ENCODE measurements around the gene RPTN.
A peak's percentile ranks its signal among the peaks of the same experiment; 100 is the strongest.
"Not testable (repeated sequence)": the region's sequence is repeated elsewhere in the genome, so short reads cannot be mapped to it uniquely, and the experiment has no call there.

The RPTN gene

GRCh38 chr1:152165286-152166077, 6.5 kb upstream of the RPTN start:
- no peak for DNase-seq

GRCh38 chr1:152164517-152165136, 5.6 kb upstream of the RPTN start:
- DNase-seq: no peak

- no peak for DNase-seq
Measured at GRCh38 chr1:152162792-152163463, 3.9 kb upstream of the RPTN start.

- no peak for DNase-seq
Measured at GRCh38 chr1:152160576-152160975, 1.5 kb upstream of the RPTN start.

- DNase-seq: no peak
Measured at GRCh38 chr1:152153996-152154395, 5.0 kb downstream of the RPTN start.

GRCh38 chr1:152151646-152152045, 7.4 kb downstream of the RPTN start:
- no peak for DNase-seq

GRCh38 chr1:152148981-152149380, 10.0 kb downstream of the RPTN start:
- no peak for DNase-seq

- DNase-seq: no peak
Measured at GRCh38 chr1:152148051-152148450, 11.0 kb downstream of the RPTN start.

- no peak for DNase-seq
Measured at GRCh38 chr1:152145769-152146168, 13.3 kb downstream of the RPTN start.

GRCh38 chr1:152144674-152145183, 14.3 kb downstream of the RPTN start:
- DNase-seq: not testable (repeated sequence)

- DNase-seq: no peak
Measured at GRCh38 chr1:152143150-152143887, 15.7 kb downstream of the RPTN start.

GRCh38 chr1:152141971-152142584, 16.9 kb downstream of the RPTN start:
- DNase-seq: no peak

- no peak for DNase-seq
Measured at GRCh38 chr1:152137215-152137614, 21.8 kb downstream of the RPTN start.

GRCh38 chr1:152130186-152130585, 28.8 kb downstream of the RPTN start:
- no peak for DNase-seq

- DNase-seq: no peak
Measured at GRCh38 chr1:152127673-152128072, 31.4 kb downstream of the RPTN start.

GRCh38 chr1:152125834-152126443, 33.1 kb downstream of the RPTN start:
- DNase-seq: no peak

- no peak for DNase-seq
Measured at GRCh38 chr1:152118915-152119314, 40.1 kb downstream of the RPTN start.

GRCh38 chr1:152115344-152115743, 43.7 kb downstream of the RPTN start, which contains the start of gene TCHH:
Gene TCHH (minus strand): TSS chr1:152115444. CDS start chr1:152114080, 1,364 bp downstream.
- no peak for DNase-seq

GRCh38 chr1:152112885-152113432, 46.1 kb downstream of the RPTN start:
- DNase-seq: no peak

GRCh38 chr1:152112101-152112884, 46.7 kb downstream of the RPTN start:
- no peak for DNase-seq

GRCh38 chr1:152111515-152111968, 47.5 kb downstream of the RPTN start:
- DNase-seq: peak; percentile 40

Measured in DMS79 (cell line).